Stimulated activated naive CD8-positive, alpha-beta T cell treated with anti-CD3 and anti-CD28 coated beads, Interleukin-15, Interleukin-2, amounts not matched to agents 100 U/mL and 50 U/mL, for 24 hours (primary cell): Measurements from ENCODE around the gene TMEM52B.
"Not testable (repeated sequence)": the region's sequence is repeated elsewhere in the genome, so short reads cannot be mapped to it uniquely, and the experiment has no call there.

ENCODE experiments used
- ATAC-seq: fragments of 150-1000 bp; cut with Tn5 transposase; one replicate; pipeline ENCODE4 v1.10.0; 2021
- DNase-seq: peaks from one replicate; pipeline ENCODE4 v3.0.0; 2021

TMEM52B gene

DNA sequence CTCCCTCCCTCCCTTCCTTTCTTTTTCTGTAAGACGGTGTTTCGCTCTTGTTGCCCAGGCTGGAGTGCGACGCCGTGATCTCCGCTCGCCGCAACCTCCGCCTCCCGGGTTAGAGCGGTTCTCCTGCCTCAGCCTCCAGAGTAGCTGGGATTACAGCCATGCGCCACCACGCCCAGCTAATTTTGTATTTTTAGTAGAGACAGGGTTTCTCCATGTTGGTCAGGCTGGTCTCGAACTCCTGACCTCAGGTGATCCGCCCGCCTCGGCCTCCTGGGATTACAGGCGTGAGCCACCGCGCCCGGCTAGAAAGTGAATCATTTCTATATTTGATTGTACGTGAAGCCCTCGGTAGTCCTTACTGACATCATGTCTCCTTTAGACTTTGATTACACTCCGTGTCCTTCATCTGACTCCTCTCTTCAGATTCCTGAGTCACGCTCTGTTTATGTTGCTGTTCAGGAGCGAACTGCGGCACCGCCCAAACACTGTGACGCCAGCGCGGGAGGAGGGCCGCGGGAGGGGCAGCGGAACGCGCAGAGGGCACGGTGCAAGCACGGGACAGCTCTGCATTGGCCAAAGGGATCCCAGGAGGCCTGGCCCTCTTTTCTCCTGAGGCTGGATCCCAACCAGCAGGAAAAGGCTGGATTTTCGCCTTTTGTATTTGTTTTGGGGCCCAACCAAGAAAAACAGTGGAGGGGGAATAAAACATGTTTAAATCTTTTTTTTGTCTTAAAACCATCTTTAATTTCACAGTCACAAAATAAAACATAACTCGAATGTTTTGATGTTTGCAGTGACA lies 33.3 kb downstream of the TMEM52B start:
- peak; percentile 87 for ATAC-seq
- peak; percentile 90 for DNase-seq

GRCh38 chr12:10212739-10213131 lies 33.9 kb downstream of the TMEM52B start, which contains the start of gene GABARAPL1:
TSS of gene GABARAPL1 (plus strand) at chr12:10212877. CDS start at chr12:10213130, 253 bp downstream.
- ATAC-seq (peak; percentile 73), DNase-seq (peak; percentile 82)

DNA sequence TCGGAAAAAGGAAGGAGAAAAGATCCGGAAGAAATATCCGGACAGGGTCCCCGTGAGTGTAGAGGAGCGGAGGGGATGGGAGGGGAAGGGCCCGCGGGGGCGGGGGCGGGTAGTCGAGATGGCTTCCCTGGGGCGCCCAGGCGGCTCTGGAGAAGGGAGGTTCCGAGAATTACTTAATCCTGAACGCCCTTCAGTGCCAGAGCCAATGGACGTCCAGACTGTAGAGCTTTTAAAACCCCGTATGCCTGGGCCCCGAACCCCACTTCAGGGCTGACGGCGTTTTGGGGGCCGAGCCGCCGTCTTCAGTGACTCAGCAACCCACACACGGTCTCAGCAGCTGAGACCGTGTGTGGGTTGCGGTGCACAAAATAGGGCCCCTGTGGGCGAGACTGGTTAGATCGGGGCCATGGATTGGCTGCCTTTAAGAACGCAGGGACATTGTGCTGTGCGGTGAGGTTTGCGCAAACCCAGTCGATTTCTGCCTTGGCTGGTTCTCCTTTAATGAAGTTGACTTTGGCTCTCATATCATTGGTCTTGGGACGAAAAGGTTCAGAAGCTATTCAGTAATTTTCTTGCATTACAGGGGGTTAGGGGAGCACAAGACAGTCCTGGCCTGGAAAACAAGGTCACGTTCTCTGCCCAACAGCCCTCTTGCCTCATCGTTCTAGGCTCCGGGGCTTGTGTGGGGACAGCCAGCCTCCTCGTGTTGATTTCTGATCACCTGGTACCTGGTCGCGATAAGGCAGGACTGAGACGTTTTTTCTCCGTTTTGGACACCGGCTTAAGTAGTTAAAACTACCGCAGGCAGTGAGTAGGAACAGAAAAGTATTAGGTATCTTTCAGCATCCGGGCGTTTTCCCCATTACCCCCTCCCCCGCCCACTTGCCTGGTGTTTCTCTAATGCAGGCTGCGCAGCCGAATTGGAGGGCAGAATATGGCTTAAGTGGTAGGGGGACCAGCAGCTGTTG lies 34.6 kb downstream of the TMEM52B start:
- peak; percentile 69 for ATAC-seq
- peak; percentile 79 for DNase-seq

- DNase-seq = no peak
- ATAC-seq = no peak
These were observed 35.5 kb downstream of the TMEM52B start for GRCh38 chr12:10214136-10214894.

DNA sequence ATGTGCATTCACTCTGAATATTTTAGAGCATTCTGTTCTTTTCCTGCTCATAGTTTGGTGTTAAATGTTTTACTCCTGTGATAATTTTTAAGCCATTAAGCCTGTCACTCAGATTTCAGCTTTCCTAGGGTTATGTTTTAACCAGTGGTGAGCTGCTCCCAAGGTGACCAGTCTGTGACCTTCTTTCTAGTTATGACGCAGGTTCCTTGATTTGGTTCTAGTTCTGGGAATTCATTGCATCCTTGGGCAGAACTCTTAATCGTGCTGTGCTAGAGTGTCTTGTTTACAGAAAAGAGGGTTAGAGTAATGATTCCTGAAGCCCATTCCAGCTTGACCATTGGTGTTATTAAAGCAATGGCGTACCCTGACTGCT lies 36.0 kb downstream of the TMEM52B start:
- ATAC-seq (no peak), DNase-seq (no peak)

- DNase-seq (no peak), ATAC-seq (no peak)
These were observed 36.6 kb downstream of the TMEM52B start for GRCh38 chr12:10215436-10215835.

GRCh38 chr12:10215946-10216345 lies 37.1 kb downstream of the TMEM52B start:
- ATAC-seq = not testable (repeated sequence)
- peak; percentile 20 for DNase-seq

DNA sequence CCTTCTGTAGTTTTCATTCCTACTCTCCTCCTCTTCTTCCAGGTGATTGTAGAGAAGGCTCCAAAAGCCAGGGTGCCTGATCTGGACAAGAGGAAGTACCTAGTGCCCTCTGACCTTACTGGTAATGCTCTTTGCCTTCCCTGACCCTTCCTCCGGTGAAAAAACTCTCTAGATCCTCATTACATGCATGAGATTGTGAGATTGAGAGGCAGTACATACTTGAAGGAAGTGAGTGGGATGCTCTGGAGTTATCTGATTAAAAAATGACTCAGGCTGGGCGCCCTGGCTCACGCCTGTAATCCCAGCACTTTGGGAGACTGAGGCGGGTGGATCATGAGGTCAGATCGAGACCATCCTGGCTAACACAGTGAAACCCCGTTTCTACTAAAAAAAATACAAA lies 39.2 kb downstream of the TMEM52B start:
- ATAC-seq (no peak), DNase-seq (no peak)

- ATAC-seq (no peak), DNase-seq (no peak)
These were observed 41.7 kb downstream of the TMEM52B start for GRCh38 chr12:10220398-10221077.

DNA sequence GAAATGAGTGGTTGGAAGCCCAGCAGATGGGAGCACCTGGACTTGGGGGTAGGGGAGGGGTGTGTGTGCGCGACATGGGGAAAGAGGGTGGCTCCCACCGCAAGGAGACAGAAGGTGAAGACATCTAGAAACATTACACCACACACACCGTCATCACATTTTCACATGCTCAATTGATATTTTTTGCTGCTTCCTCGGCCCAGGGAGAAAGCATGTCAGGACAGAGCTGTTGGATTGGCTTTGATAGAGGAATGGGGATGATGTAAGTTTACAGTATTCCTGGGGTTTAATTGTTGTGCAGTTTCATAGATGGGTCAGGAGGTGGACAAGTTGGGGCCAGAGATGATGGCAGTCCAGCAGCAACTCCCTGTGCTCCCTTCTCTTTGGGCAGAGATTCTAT lies 43.0 kb downstream of the TMEM52B start:
- ATAC-seq (no peak), DNase-seq (no peak)

DNA sequence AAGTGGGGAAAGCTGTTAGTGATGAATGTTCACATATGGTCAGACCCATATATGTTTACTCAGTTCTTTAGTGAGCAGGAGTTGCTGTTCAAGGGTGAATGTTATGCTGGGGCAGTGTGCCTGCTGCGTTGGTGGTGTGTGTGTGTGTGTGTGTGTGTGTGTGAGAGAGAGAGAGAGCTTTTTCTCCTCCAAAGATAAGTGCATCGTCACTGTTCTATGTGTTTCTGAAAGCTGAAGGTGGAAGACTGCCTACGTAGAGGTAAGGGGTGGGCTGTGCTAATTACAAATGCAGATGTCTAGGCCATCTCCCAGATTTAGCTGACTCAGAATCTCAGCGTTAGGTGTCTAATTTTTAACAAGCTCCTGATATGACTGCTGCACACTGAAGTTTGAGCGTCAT lies 44.4 kb downstream of the TMEM52B start:
- no peak for ATAC-seq
- DNase-seq = no peak

GRCh38 chr12:10225426-10225825 lies 46.6 kb downstream of the TMEM52B start:
- DNase-seq, ATAC-seq: not testable (repeated sequence)

- DNase-seq (no peak), ATAC-seq (no peak)
These were observed 47.3 kb downstream of the TMEM52B start for GRCh38 chr12:10226086-10226485.

- ATAC-seq (no peak), DNase-seq (no peak)
These were observed 47.9 kb downstream of the TMEM52B start for GRCh38 chr12:10226731-10227130.

GRCh38 chr12:10227648-10228047 lies 48.8 kb downstream of the TMEM52B start:
- DNase-seq (no peak), ATAC-seq (peak; percentile 23)

DNA sequence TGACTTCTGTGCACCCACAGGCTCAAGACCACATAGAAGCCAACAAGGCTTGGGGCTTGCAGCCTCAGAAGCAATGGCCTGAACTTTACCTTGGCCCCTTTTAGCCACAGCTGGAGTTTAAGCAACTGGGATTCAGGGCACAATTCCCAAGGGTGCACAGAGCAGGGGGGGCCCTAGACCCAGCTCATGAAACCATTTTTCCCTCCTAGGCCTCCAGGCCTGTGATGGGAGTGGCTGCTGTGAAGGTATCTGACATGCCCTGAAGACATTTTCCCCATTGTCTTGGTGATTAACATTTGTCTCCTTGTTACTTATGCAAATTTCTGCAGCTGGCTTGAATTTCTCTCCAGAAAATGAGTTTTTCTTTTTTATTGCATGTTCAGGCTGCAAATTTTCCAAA lies 55.7 kb downstream of the TMEM52B start:
- ATAC-seq (no peak), DNase-seq (no peak)

- DNase-seq (peak; percentile 49), ATAC-seq (no peak)
These were observed 57.2 kb downstream of the TMEM52B start for GRCh38 chr12:10235761-10236631.

- DNase-seq = no peak
- peak; percentile 23 for ATAC-seq
These were observed 57.9 kb downstream of the TMEM52B start for GRCh38 chr12:10236720-10237119.

DNA sequence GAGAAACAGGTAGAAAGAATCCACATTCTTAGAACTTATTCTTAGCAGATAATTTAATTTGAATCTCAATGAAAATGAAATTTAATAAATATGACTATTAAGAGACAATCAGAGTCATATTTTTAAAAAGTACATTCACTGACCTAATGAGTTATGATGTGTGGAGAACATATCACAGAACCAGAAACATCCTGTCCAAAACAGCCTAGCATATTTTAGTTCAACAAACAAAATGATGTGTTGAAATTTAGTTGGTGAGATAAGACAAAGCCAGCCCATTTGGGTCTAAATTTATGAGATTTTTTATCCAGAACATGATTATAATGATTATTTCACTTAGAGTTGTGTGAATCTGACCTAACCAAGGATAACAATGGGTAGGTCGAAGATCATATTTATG lies 59.7 kb downstream of the TMEM52B start:
- ATAC-seq (no peak), DNase-seq (no peak)

DNA sequence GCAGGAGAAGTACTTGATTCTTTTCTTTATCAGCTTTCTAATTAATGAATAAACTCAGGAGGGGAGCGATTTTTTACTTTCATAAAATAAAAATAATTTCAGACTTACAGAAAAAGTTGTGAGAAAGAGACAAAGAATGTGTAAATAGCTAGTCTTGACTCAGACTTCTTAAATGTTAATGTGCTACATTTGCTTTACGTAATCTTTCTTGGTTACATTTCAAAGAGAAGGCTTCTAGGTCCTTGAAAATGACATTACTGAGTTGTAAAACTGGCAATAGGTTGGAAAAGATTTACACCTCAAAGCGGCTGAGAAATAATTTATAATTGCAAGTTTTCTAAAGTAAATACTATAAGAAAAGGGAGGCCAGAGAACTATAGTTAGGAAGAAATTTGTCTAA lies 62.5 kb downstream of the TMEM52B start:
- DNase-seq (no peak), ATAC-seq (no peak)
